Hepatocyte (in vitro differentiated cells): ENCODE results near the gene SERGEF. TPM values are rescaled to one million over a fixed set of nuclear protein-coding genes. Genes with fewer than 3 reads are reported as not detected.

ENCODE experiments used
- DNase-seq: peaks from one replicate; pipeline ENCODE4 v3.0.0-alpha.2; 2016; ENCODE audit warnings: low spot score
- H2AFZ ChIP-seq: fragments of 200-600 bp; sonication (generic); 2 replicates; pipeline ENCODE4 v1.6.0; 2016; ENCODE audit warnings: antibody characterized with exemption, mild to moderate bottlenecking
- H3K27ac ChIP-seq: fragments of 200-600 bp; sonication (generic); 2 replicates; pipeline ENCODE4 v1.5.1; 2016; ENCODE audit warnings: mild to moderate bottlenecking
- H3K27me3 ChIP-seq: fragments of 200-600 bp; sonication (generic); 2 replicates; pipeline ENCODE4 v1.6.1; 2016
- H3K36me3 ChIP-seq: fragments of 200-600 bp; sonication (generic); replicated peaks from 2 replicates; pipeline ENCODE4 v1.5.1; 2016; ENCODE audit warnings: low read depth; ENCODE audit not compliant: insufficient read depth
- H3K4me1 ChIP-seq: fragments of 200-600 bp; sonication (generic); 2 replicates; pipeline ENCODE4 v1.5.1; 2016; ENCODE audit warnings: mild to moderate bottlenecking, moderate library complexity; ENCODE audit not compliant: insufficient read depth
- H3K4me2 ChIP-seq: fragments of 200-600 bp; sonication (generic); 2 replicates; pipeline ENCODE4 v1.6.0; 2016
- H3K4me3 ChIP-seq: fragments of 200-600 bp; sonication (generic); 2 replicates; pipeline ENCODE4 v1.5.1; 2016; ENCODE audit warnings: mild to moderate bottlenecking
- H3K79me2 ChIP-seq: fragments of 200-600 bp; sonication (generic); 2 replicates; pipeline ENCODE4 v1.6.0; 2017; ENCODE audit warnings: mild to moderate bottlenecking
- H3K9me2 ChIP-seq: fragments of 200-600 bp; sonication (generic); replicated peaks from 2 replicates; pipeline ENCODE4 v1.6.0; 2017; ENCODE audit warnings: mild to moderate bottlenecking; ENCODE audit not compliant: insufficient read depth
- H3K9me3 ChIP-seq: fragments of 200-600 bp; sonication (generic); 2 replicates; pipeline ENCODE4 v1.5.1; 2016; ENCODE audit warnings: low read depth, mild to moderate bottlenecking
- H4K20me1 ChIP-seq: fragments of 200-600 bp; sonication (generic); 2 replicates; pipeline ENCODE4 v1.6.0; 2016; ENCODE audit warnings: mild to moderate bottlenecking; ENCODE audit not compliant: insufficient read depth, poor library complexity, severe bottlenecking
- EZH2 ChIP-seq: fragments of 200-600 bp; sonication (generic); IDR thresholded peaks from 2 replicates; pipeline ENCODE4 v1.6.1; 2016; ENCODE audit warnings: antibody characterized with exemption, mild to moderate bottlenecking, borderline replicate concordance
- EZH2phosphoT487 ChIP-seq: fragments of 200-600 bp; sonication (generic); IDR thresholded peaks from one replicate; pipeline ENCODE4 v1.6.1; 2018; ENCODE audit warnings: antibody characterized with exemption, mild to moderate bottlenecking, low read depth, moderate library complexity; ENCODE audit not compliant: unreplicated experiment, severe bottlenecking
- WGBS: methylation state at CpG from one replicate; pipeline ENCODE4 v1.1.6; 2016; ENCODE audit warnings: low lambda C conversion rate; ENCODE audit errors: missing lambda C conversion rate; 5-methylcytosine and 5-hydroxymethylcytosine counted together
- polyA plus RNA-seq: library from polyadenylated mRNA; unstranded; fragments of >200 nt; fragmentation: Nextera tagmentation; extraction: Ambion mirVana; gene quantifications from 2 replicates; pipeline ENCODE4 v1.2.1, GENCODE V29; 2016
- total RNA-seq: library from RNA; depleted of rRNA; stranded (reverse); fragments of >200 nt; gene quantifications from 2 replicates; pipeline ENCODE4 v1.2.3, GENCODE V29; 2014
- TF ChIP-seq, protein P1 (sequence below): fragments of 200-600 bp; sonication (generic); IDR thresholded peaks from 2 replicates; pipeline ENCODE4 v1.5.1; 2016; ENCODE audit warnings: antibody characterized with exemption, mild to moderate bottlenecking; ENCODE audit not compliant: poor library complexity

Gene SERGEF
- total and polyA plus RNA-seq, 2 experiments from 2014 or later, result 21.7 to 28.7 TPM

DNA sequence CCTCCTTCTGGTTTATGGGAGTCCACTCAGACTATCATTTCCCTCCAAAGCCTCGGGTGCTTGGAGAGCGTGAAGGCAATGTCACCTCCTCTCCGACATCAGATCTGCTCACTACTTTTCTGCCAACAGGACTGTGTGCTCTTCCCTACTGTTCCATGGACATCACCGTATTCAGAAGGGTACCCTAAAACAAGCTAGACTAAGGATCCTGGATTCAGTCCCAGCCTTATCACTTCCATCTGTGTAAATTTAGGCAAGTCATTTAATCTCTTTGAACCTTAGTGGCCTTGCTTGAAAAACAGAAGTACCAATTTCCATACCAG, 200.0 kb downstream of the SERGEF start:
- H3K27ac ChIP-seq, result no peak overlapping the region

DNA sequence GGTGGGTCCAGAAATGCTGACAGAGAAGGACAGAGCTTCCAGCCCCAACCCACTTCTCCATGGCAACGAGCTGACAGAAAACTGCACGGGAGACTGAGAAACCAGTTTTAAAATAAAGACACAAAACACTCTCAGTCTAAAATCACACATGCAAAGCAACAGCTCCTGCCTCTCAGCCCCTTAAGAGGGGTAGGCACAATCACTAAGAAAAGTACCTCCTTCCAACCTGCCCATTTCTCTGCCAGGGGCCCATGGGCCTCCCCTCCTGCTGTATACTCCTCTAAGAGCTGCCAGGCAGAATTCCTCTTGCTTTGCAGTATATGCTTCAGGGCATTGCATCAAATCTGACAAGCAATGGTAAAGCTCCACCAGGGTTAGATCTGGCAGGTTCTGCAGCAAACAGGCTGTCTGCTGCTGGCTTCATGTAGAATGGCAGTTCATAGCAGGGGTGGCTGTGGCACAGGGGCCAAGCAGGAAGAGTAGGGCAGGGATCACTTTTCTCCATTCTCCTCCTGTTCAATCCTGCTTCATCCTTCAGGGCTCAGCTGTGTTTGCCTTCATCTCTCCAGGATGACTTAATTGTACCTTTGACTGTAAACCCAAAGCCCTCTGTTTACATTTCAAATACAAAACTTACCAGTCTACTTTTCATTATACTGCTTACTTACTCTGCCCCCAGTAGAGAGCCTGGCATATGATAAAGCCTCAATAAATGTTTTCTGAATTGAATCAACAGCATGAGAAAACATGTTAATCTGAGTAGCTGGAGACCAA, 200.6 kb downstream of the SERGEF start:
- H3K4me1 ChIP-seq, result peaks cover 13% of the 10 kb centered on the region
- TF ChIP-seq, protein P1, sequence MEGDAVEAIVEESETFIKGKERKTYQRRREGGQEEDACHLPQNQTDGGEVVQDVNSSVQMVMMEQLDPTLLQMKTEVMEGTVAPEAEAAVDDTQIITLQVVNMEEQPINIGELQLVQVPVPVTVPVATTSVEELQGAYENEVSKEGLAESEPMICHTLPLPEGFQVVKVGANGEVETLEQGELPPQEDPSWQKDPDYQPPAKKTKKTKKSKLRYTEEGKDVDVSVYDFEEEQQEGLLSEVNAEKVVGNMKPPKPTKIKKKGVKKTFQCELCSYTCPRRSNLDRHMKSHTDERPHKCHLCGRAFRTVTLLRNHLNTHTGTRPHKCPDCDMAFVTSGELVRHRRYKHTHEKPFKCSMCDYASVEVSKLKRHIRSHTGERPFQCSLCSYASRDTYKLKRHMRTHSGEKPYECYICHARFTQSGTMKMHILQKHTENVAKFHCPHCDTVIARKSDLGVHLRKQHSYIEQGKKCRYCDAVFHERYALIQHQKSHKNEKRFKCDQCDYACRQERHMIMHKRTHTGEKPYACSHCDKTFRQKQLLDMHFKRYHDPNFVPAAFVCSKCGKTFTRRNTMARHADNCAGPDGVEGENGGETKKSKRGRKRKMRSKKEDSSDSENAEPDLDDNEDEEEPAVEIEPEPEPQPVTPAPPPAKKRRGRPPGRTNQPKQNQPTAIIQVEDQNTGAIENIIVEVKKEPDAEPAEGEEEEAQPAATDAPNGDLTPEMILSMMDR, result no peak
- TF ChIP-seq EZH2 (no peak), EZH2phosphoT487 (peak; percentile 97)
- no peaks in the 10 kb centered on the region for H3K27me3 ChIP-seq
- 73% methylated on average over 2 of the region's 2 CpGs for WGBS
- H3K4me2 ChIP-seq, result no peak overlapping the region
- H3K4me3 ChIP-seq, result no peak overlapping the region
- no peak overlapping the region for H3K27ac ChIP-seq
- H3K9me2 ChIP-seq, result no peaks in the 10 kb centered on the region
- no peak overlapping the region for H2AFZ ChIP-seq
- no peaks in the 10 kb centered on the region for H3K36me3 ChIP-seq
- no peaks in the 10 kb centered on the region for H4K20me1 ChIP-seq
- no peaks in the 10 kb centered on the region for H3K79me2 ChIP-seq
- DNase-seq, result no peak
- no peaks in the 10 kb centered on the region for H3K9me3 ChIP-seq

More for the DNA sequence above, 200.0 kb downstream of the SERGEF start:
- no peaks in the 10 kb centered on the region for H3K9me2 ChIP-seq
- no peaks in the 10 kb centered on the region for H3K27me3 ChIP-seq
- no peaks in the 10 kb centered on the region for H3K9me3 ChIP-seq
- peaks cover 13% of the 10 kb centered on the region for H3K4me1 ChIP-seq
- no peaks in the 10 kb centered on the region for H3K36me3 ChIP-seq
- no peak for TF ChIP-seq EZH2phosphoT487
- TF ChIP-seq, protein P1, result no peak
- no peak for TF ChIP-seq EZH2
- no peak overlapping the region for H2AFZ ChIP-seq
- no peaks in the 10 kb centered on the region for H3K79me2 ChIP-seq
- no peaks in the 10 kb centered on the region for H4K20me1 ChIP-seq
- H3K4me2 ChIP-seq, result no peak overlapping the region
- H3K4me3 ChIP-seq, result no peak overlapping the region
- no peak for DNase-seq
- WGBS, result 70% methylated on average over 4 of the region's 4 CpGs

DNA sequence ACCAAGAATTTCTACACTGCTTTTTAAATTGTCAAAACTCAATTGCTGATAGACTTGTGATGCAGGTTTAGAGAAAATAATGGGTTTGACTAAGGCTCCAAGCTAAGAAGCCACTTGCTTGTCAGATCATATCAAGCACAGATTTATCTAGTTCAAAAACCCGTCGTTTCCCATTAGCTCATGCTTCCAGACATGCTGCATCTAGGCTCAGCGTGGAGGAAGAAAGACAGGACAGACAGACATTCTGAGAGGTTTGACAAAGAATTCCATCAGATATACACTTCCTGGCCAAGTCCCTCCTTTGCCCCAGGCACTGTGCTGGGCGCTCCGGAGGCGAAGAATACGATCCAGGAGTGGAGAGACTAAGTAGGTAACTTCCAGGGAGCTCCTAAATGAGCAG, 201.5 kb downstream of the SERGEF start:
- Histone ChIP-seq H3K9me2 (no peaks in the 10 kb centered on the region), H3K4me1 (peaks cover 13% of the 10 kb centered on the region), H3K4me3 (no peak overlapping the region), H3K27me3 (no peaks in the 10 kb centered on the region), H3K27ac (no peak overlapping the region), H4K20me1 (no peaks in the 10 kb centered on the region), H3K9me3 (no peaks in the 10 kb centered on the region), H3K79me2 (no peaks in the 10 kb centered on the region), H3K4me2 (no peak overlapping the region), H2AFZ (no peak overlapping the region), H3K36me3 (no peaks in the 10 kb centered on the region)
- WGBS, result 65% methylated on average over 7 of the region's 7 CpGs
- TF ChIP-seq EZH2 (no peak), EZH2phosphoT487 (no peak)
- TF ChIP-seq, protein P1, result no peak
- DNase-seq, result no peak
